Skin of body (tissue), 2 donors: ENCODE data around the gene ADAM11. TPM values are rescaled to one million over a fixed set of nuclear protein-coding genes. Genes with fewer than 3 reads are reported as not detected.
"Not testable (repeated sequence)": the region's sequence is repeated elsewhere in the genome, so short reads cannot be mapped to it uniquely, and the experiment has no call there.

Source experiments
- DNase-seq: peaks from one replicate; lab custom pipeline; 2025; lab: John Stamatoyannopoulos, UW
- total RNA-seq: library from RNA; depleted of rRNA; stranded (reverse); fragments of >200 nt; gene quantifications from one replicate; pipeline ENCODE4 v1.2.3, GENCODE V29; 2014

ADAM11 gene
- 0.89 TPM for total RNA-seq

- no peak for DNase-seq
Measured at GRCh38 chr17:44758414-44759085, at the start of gene ADAM11. TSS of gene ADAM11 (plus strand) at chr17:44758988. CDS start at chr17:44759200, 212 bp downstream.

- no peak for DNase-seq
Measured at GRCh38 chr17:44719444-44719843, 39.3 kb upstream of the ADAM11 start.

GRCh38 chr17:44722254-44722653 lies 36.5 kb upstream of the ADAM11 start:
- DNase-seq = no peak

GRCh38 chr17:44726121-44726520 lies 32.7 kb upstream of the ADAM11 start:
- DNase-seq = not testable (repeated sequence)

GRCh38 chr17:44733753-44734152 lies 25.0 kb upstream of the ADAM11 start:
- DNase-seq = no peak

- DNase-seq = no peak
Measured at GRCh38 chr17:44734272-44734671, 24.5 kb upstream of the ADAM11 start.

GRCh38 chr17:44736551-44737240 lies 22.1 kb upstream of the ADAM11 start:
- no peak for DNase-seq

- DNase-seq = no peak
Measured at GRCh38 chr17:44738214-44738906, 20.4 kb upstream of the ADAM11 start.

- no peak for DNase-seq
Measured at GRCh38 chr17:44741316-44741715, 17.5 kb upstream of the ADAM11 start.

- no peak for DNase-seq
Measured at GRCh38 chr17:44745301-44745700, 13.5 kb upstream of the ADAM11 start.

GRCh38 chr17:44745738-44746137 lies 13.1 kb upstream of the ADAM11 start:
- not testable (repeated sequence) for DNase-seq

GRCh38 chr17:44747566-44747965 lies 11.2 kb upstream of the ADAM11 start:
- DNase-seq = no peak

GRCh38 chr17:44749076-44749979 lies 9.5 kb upstream of the ADAM11 start:
- DNase-seq = peak; percentile 47

- no peak for DNase-seq
Measured at GRCh38 chr17:44749980-44750318, 8.8 kb upstream of the ADAM11 start.

GRCh38 chr17:44751331-44751730 lies 7.5 kb upstream of the ADAM11 start:
- DNase-seq = no peak

GRCh38 chr17:44751806-44752205 lies 7.0 kb upstream of the ADAM11 start:
- no peak for DNase-seq

GRCh38 chr17:44752953-44753861 lies 5.6 kb upstream of the ADAM11 start:
- no peak for DNase-seq

GRCh38 chr17:44754276-44754675 lies 4.5 kb upstream of the ADAM11 start:
- no peak for DNase-seq

- not testable (repeated sequence) for DNase-seq
Measured at GRCh38 chr17:44755180-44755579, 3.6 kb upstream of the ADAM11 start.
